BJ (cell line): ENCODE results near the gene MCUB. TPM values are rescaled to one million over a fixed set of nuclear protein-coding genes. Genes with fewer than 3 reads are reported as not detected.
A peak's percentile ranks its signal among the peaks of the same experiment; 100 is the strongest.

Experiments used
- CTCF ChIA-PET: fragments of 350-600 bp; formaldehyde crosslinking; extraction: SDS; loops from one replicate; lab custom pipeline; 2021; ENCODE audit warnings: antibody characterized with exemption, inconsistent platforms; lab: Yijun Ruan, JAX
- POLR2A ChIA-PET: fragments of 300-600 bp; sonication (Branson Sonifier 250); formaldehyde crosslinking; extraction: SDS; loops from one replicate; lab custom pipeline; 2021; ENCODE audit warnings: antibody characterized with exemption; lab: Charles Lee
- DNase-seq: peaks from one replicate; pipeline ENCODE4 v3.0.0-alpha.2; 2011; ENCODE audit warnings: low read depth
- H3K27me3 ChIP-seq: 2 replicates; pipeline ENCODE4 v1.6.0; 2011; ENCODE audit warnings: low read length; ENCODE audit not compliant: control insufficient read depth, insufficient read depth
- H3K36me3 ChIP-seq: 2 replicates; pipeline ENCODE4 v1.5.1; 2011; ENCODE audit warnings: low read length; ENCODE audit not compliant: control insufficient read depth, insufficient read depth
- H3K4me3 ChIP-seq: 2 replicates; pipeline ENCODE4 v1.5.1; 2011; ENCODE audit warnings: low read depth, mild to moderate bottlenecking, control low read depth, low read length
- polyA plus RNA-seq: library from polyadenylated mRNA; depleted of rRNA; stranded (reverse); fragments of >200 nt; gene quantifications from 2 replicates; pipeline ENCODE4 v1.2.3, GENCODE V29; 2011
- TF ChIP-seq, protein P1 (sequence below): IDR thresholded peaks from 2 replicates; pipeline ENCODE4 v1.5.1; 2011; ENCODE audit warnings: low read depth, mild to moderate bottlenecking, control low read depth, inconsistent platforms, low read length, moderate library complexity; ENCODE audit not compliant: insufficient read depth

The MCUB gene
- polyA plus RNA-seq, 1 experiment, result 25.4 TPM

DNA sequence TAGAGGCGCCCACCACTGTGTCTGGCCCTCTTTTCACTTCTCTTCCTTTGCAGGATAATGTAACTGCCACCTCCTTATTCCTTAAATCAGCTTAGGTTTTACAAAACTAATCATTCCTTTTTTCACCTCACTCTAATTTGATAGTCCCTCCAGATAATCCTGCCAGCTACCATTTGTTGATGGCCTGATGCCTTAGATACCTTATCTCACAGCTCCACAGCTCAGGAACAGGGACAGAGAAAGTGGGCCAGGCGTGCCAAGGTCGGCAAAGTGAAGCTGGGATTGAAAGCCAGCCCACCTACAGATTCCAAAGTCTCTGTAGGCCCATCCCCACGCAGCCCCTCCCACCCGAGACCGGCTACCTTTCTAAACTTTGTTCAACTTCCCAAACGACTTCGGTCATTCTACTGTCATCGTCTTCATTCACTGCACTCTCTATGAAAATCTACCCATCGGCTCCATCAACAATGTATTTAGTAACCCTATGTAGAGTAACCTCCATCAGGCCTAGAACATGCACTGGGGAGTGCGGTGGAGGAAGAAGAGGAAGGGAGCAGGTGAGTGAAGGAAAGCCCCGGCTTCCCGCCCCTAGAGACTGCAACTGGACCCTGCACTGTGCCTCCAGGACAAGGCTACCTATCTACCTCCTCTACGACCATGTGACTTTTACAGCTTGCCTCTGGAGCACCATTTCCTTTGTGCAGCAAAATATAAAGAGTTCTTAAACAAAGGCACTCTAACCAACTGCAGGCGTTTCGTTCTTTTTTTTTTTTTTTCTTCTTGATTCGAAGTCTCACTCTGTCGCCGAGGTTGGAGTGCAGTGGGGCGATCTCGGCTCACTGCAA is 141.7 kb downstream of the MCUB start:
- H3K4me3 ChIP-seq, result peak overlapping the region; percentile 91
- CTCF ChIA-PET, result interaction anchor here (0.8 to 1.6 kb wide), 4 partner anchors 11 to 103 kb away, joined by 3 to 7 read pairs (median 4); no protein-coding TSS in a partner anchor
- H3K27me3 ChIP-seq, result no peaks in the 10 kb centered on the region
- POLR2A ChIA-PET, result no interaction called here
- no peak for DNase-seq
- peaks cover 5% of the 10 kb centered on the region for H3K36me3 ChIP-seq
- TF ChIP-seq, protein P1, sequence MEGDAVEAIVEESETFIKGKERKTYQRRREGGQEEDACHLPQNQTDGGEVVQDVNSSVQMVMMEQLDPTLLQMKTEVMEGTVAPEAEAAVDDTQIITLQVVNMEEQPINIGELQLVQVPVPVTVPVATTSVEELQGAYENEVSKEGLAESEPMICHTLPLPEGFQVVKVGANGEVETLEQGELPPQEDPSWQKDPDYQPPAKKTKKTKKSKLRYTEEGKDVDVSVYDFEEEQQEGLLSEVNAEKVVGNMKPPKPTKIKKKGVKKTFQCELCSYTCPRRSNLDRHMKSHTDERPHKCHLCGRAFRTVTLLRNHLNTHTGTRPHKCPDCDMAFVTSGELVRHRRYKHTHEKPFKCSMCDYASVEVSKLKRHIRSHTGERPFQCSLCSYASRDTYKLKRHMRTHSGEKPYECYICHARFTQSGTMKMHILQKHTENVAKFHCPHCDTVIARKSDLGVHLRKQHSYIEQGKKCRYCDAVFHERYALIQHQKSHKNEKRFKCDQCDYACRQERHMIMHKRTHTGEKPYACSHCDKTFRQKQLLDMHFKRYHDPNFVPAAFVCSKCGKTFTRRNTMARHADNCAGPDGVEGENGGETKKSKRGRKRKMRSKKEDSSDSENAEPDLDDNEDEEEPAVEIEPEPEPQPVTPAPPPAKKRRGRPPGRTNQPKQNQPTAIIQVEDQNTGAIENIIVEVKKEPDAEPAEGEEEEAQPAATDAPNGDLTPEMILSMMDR, result no peak

DNA sequence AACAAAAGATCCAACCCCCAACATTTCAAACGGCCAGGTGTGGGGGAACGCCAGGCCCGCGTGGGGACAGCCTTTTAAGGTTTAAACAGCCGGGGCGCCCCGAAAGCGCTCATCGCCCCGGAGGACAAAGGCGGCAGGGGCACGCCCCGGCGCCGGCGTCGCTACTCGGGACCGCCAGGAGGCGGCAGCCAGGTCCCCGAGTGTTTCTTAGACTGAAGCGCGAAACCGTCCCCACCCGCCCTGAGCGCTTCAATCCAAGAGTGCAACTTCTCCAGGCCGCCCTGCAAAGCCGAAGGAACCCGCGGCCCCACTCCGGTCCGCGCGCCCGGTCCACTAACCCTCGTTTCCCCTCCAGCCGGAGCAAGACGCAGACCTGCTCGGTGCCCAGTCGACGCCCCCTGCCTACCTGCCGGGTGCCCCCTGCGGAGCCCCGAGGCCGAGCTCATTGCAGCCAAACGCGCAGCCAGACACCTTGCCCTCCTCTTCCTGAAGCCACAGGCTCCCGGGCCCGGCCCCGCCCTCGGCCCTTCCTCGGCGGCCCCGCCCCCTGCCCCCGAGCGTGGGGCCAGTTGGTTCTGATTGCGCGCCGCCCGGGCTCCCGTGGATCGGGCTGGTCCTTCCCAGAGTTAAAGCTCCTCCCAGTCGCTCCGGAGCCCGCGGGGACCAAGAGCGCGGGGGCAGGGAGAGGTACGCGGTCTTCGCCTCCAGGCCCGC is 143.1 kb downstream of the MCUB start, which contains the start of gene CASP6:
CASP6 (minus strand) TSS at position 496 of the 714 bp plus-strand sequence; CDS start at position 446, 50 bp downstream.
- POLR2A ChIA-PET, result interaction anchor here (0.6 kb wide), 1 partner anchor 59 kb away, joined by 7 read pairs; no protein-coding TSS in a partner anchor
- no peaks in the 10 kb centered on the region for H3K27me3 ChIP-seq

DNA sequence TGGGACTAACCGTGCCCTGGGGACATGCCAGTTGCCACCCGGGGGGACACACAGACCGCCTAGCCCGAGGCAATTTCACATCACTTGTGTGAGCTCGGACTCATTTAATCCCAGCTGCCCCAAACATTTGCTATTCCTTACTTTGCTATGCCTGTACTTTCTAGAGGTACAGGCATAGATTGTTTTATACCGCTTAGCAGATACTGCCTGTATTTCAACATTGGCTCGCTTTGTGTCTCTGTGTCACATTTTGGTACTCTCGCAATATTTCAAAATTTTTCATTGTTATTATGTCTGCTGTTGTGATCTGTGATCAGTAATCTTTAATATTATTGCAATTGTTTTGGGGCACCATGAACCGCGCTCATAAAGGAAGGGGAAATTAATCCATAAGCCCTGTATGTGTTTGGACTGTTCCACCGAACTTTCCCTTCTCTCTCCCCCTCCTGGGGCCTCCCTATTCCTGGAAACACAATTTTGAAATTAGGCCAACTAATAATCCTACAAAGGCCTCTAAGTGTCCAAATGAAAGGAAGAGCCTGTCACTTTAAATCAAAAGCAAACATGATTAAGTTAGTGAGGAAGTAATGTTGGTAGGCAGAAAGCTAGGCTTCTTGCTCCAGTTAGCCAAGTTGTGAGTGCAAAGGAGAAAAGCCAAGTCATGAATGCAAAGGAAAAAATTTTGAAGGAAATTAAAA is 143.8 kb downstream of the MCUB start:
- Histone ChIP-seq H3K27me3 (no peaks in the 10 kb centered on the region), H3K36me3 (no peaks in the 10 kb centered on the region), H3K4me3 (peak overlapping the region; percentile 91)
- POLR2A ChIA-PET, result interaction anchor here (0.6 kb wide), 1 partner anchor 58 kb away, joined by 7 read pairs; no protein-coding TSS in a partner anchor
- DNase-seq, result no peak
- CTCF ChIA-PET, result interaction anchor here (0.6 to 1.6 kb wide), 11 partner anchors 8 to 1028 kb away, joined by 3 to 7 read pairs (median 3); partner anchors contain the start of genes GAR1, PLA2G12A and SEC24B
- TF ChIP-seq, protein P1, result no peak

More for the DNA sequence above, 143.1 kb downstream of the MCUB start, which contains the start of gene CASP6:
- no peak for DNase-seq
- Histone ChIP-seq H3K36me3 (no peaks in the 10 kb centered on the region), H3K4me3 (peak within 1 kb of the TSS; percentile 91)
- TF ChIP-seq, protein P1, result peak; percentile 75
- CTCF ChIA-PET, result interaction anchor here (0.6 to 1.6 kb wide), 10 partner anchors 9 to 1027 kb away, joined by 3 to 7 read pairs (median 3); partner anchors contain the start of gene PLA2G12A

DNA sequence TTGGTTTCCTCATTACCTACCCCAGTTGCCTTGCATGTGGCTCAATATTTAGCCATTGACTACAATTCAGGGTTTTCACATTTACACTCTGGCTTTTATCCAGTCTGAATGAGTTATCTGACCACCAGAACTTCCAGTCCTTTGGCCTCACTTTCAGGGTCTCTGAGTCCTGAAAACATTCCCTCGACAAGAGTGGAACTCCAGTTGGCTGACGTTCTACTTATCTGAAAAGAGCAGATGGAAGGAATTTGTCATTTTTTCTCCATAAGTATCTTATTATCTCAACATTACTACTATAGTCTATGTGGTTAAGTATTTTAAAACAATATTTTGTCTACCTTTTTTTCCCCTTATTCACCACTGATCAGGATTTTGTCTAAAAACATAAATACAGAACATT is 148.4 kb downstream of the MCUB start:
- peaks cover 1% of the 10 kb centered on the region; the same call in 1 of the 2 replicates for H3K36me3 ChIP-seq
- H3K27me3 ChIP-seq, result no peaks in the 10 kb centered on the region
- no peak overlapping the region for H3K4me3 ChIP-seq
- DNase-seq, result no peak
- POLR2A ChIA-PET, result no interaction called here
- CTCF ChIA-PET, result interaction anchor here (1.6 kb wide), 1 partner anchor 275 kb away, joined by 4 read pairs; the partner anchor contains the start of gene SEC24B
- TF ChIP-seq, protein P1, result no peak
